ENCODE data around the gene PINK1. TPM values are rescaled to one million over a fixed set of nuclear protein-coding genes. Genes with fewer than 3 reads are reported as not detected.

PINK1 gene
- total RNA-seq, 1 experiment from 2014 or later = 48.6 TPM

DNA sequence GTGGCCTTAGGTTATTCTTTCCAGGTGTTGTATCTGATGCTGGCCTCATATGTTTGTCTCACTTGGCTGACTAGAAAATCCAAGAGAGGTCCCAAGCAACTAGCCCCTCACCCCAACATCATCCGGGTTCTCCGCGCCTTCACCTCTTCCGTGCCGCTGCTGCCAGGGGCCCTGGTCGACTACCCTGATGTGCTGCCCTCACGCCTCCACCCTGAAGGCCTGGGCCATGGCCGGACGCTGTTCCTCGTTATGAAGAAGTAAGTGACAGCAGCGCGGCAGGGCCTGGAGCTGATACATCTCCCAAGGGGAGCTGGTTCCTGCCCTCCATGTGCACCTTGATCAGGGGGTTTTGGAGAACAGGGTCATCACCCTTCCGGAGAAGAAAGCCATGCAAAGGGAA is 11.2 kb downstream of the PINK1 start:
- no TSS peak for BruUV-seq (replicated peaks)
- intact Hi-C loops (cut with micrococcal nuclease; ENCODE audit: unreplicated experiment) = no loop called here
- POLR2A ChIA-PET (ENCODE audit: unreplicated experiment) = no interaction called here

DNA sequence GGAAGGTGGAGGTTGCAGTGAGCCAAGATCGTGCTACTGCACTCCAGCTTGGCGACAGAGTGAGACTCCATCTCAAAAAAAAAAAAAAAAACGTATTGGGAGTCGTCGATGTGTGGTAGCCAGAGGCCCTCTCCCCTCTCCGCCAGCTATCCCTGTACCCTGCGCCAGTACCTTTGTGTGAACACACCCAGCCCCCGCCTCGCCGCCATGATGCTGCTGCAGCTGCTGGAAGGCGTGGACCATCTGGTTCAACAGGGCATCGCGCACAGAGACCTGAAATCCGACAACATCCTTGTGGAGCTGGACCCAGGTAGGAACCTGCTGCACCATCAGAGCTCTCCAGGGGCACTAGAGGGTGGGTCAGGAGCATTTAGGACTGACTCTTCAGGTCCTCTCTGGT is 12.2 kb downstream of the PINK1 start:
- Histone ChIP-seq H3F3A (ENCODE audit: insufficient read depth, low read depth) (0 out of 2 replicates have a peak, but pooled peaks cover 3% of the 10 kb centered on the region), H4K20me1 (ENCODE audit: insufficient read depth) (no peaks in the 10 kb centered on the region), H3K4me1 (replicated peaks; ENCODE audit: insufficient read depth) (no peaks in the 10 kb centered on the region), H3K4me2 (no peak overlapping the region), H3K27me3 (ENCODE audit: insufficient read depth, low read depth) (no peaks in the 10 kb centered on the region), H3K79me2 (ENCODE audit: low read depth) (no peaks in the 10 kb centered on the region), H2AFZ (no peak overlapping the region), H3K9me3 (ENCODE audit: insufficient read depth, low read depth) (no peaks in the 10 kb centered on the region), H3K9me2 (ENCODE audit: insufficient read depth) (no peaks in the 10 kb centered on the region), H3K4me3 (no peak overlapping the region), H3K36me3 (ENCODE audit: low read depth) (no peaks in the 10 kb centered on the region), H3K27ac (no peak overlapping the region)
- BruUV-seq (replicated peaks) = no TSS peak
- DNase-seq = no peak
- TF ChIP-seq EZH2 (IDR thresholded peaks at IDR 0.05; ENCODE audit: low read depth) (no peak), CTCF (conservative IDR thresholded peaks at IDR 0.05) (no peak)
- intact Hi-C loops (cut with micrococcal nuclease; ENCODE audit: unreplicated experiment) = no loop called here
- POLR2A ChIA-PET (ENCODE audit: unreplicated experiment) = interaction anchor here (0.5 to 0.6 kb wide), 2 partner anchors 32 to 432 kb away, joined by 4 to 6 read pairs; no protein-coding TSS in a partner anchor
- CTCF ChIA-PET = no interaction called here

More for the DNA sequence above, 11.2 kb downstream of the PINK1 start:
- no peak for DNase-seq
- H3F3A ChIP-seq (ENCODE audit: insufficient read depth, low read depth) = 0 out of 2 replicates have a peak, but pooled peaks cover under 1% of the 10 kb centered on the region
- H3K36me3 ChIP-seq (ENCODE audit: low read depth) = no peaks in the 10 kb centered on the region
- H3K79me2 ChIP-seq (ENCODE audit: low read depth) = no peaks in the 10 kb centered on the region
- CTCF ChIA-PET = no interaction called here
- H3K4me2 ChIP-seq = no peak overlapping the region
- H3K9me3 ChIP-seq (ENCODE audit: insufficient read depth, low read depth) = no peaks in the 10 kb centered on the region
- no peaks in the 10 kb centered on the region for H4K20me1 ChIP-seq (ENCODE audit: insufficient read depth)
- no peak overlapping the region for H3K27ac ChIP-seq
- no peak overlapping the region for H3K4me3 ChIP-seq
- no peak overlapping the region for H2AFZ ChIP-seq
- no peak for TF ChIP-seq EZH2 (IDR thresholded peaks at IDR 0.05; ENCODE audit: low read depth)
- no peaks in the 10 kb centered on the region for H3K4me1 ChIP-seq (replicated peaks; ENCODE audit: insufficient read depth)
- no peaks in the 10 kb centered on the region for H3K9me2 ChIP-seq (ENCODE audit: insufficient read depth)
- no peaks in the 10 kb centered on the region for H3K27me3 ChIP-seq (ENCODE audit: insufficient read depth, low read depth)

- intact Hi-C loops (cut with micrococcal nuclease; ENCODE audit: unreplicated experiment) = no loop called here
- CTCF ChIA-PET = no interaction called here
These were observed 15.2 kb downstream of the PINK1 start for GRCh38 chr1:20648438-20648837.

More at GRCh38 chr1:20648438-20648837, 15.2 kb downstream of the PINK1 start:
- H3K27me3 ChIP-seq (ENCODE audit: insufficient read depth, low read depth) = no peaks in the 10 kb centered on the region
- H3K79me2 ChIP-seq (ENCODE audit: low read depth) = no peaks in the 10 kb centered on the region
- H4K20me1 ChIP-seq (ENCODE audit: insufficient read depth) = no peaks in the 10 kb centered on the region
- no peak for DNase-seq
- H3K9me3 ChIP-seq (ENCODE audit: insufficient read depth, low read depth) = no peaks in the 10 kb centered on the region
- H3F3A ChIP-seq (ENCODE audit: insufficient read depth, low read depth) = peaks cover 17% of the 10 kb centered on the region; the same call in 1 of the 2 replicates
- POLR2A ChIA-PET (ENCODE audit: unreplicated experiment) = no interaction called here
- no peak overlapping the region for H3K4me2 ChIP-seq
- TF ChIP-seq CTCF (conservative IDR thresholded peaks at IDR 0.05) (no peak), EZH2 (IDR thresholded peaks at IDR 0.05; ENCODE audit: low read depth) (no peak)
- BruUV-seq (replicated peaks) = no TSS peak
- H2AFZ ChIP-seq = no peak overlapping the region
- no peaks in the 10 kb centered on the region for H3K36me3 ChIP-seq (ENCODE audit: low read depth)
- no peak overlapping the region for H3K27ac ChIP-seq
- no peaks in the 10 kb centered on the region for H3K4me1 ChIP-seq (replicated peaks; ENCODE audit: insufficient read depth)
- no peak overlapping the region for H3K4me3 ChIP-seq
- no peaks in the 10 kb centered on the region for H3K9me2 ChIP-seq (ENCODE audit: insufficient read depth)
